ENCODE results near the gene RBM26.
"Not testable (repeated sequence)": the region's sequence is repeated elsewhere in the genome, so short reads cannot be mapped to it uniquely, and the experiment has no call there.

Gene RBM26

GRCh38 chr13:79386125-79386826 is 19.8 kb downstream of the RBM26 start:
- DNase-seq (ENCODE audit: low read depth) = no peak

DNA sequence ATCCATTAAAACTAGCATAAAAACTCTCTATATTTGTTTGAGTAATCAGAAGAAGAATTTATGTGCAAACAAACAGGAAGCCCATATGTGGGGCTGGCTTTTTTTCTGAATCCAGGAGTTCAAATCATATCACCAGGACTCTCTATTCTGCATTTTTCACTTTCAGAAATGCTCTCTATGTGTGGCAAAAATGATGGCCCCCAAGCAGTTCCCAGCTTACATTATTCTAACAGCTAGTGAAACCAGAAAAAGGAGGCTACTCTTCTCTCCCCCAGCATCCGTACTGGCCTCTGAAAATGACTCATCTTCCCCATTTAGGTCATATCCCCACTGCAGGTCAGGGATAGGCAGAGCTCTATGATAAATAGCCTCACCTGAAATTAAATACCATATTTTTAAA is 20.4 kb downstream of the RBM26 start:
- DNase-seq (ENCODE audit: low read depth) = no peak

DNA sequence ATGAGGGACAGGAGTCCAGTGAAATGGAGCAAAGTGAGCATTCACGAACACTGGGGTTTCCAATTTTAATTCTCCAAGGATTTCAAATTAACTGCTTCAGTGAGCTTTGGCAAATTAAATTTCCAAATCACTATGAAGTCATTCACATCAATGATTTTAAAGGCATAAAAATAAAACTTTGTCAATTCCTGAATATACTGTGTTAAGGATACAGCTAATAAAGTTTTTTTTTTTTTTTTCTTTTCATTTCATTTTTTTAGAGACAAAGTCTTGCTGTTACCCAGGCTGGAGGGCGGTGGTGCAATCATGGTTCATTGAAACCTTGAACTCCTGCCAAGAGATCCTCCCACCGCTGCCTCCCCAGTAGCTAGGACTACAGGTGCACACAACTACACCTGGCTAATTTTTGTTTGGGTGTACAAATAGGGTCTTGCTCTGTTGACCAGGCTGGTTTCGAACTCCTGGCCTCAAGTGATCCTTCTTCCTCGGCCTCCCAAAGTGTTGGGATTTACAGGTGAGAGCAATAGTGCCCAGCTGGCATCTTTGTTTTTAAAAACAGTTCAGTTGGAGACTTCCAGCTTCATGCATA is 21.9 kb downstream of the RBM26 start:
- no peak for DNase-seq (ENCODE audit: low read depth)

- DNase-seq (ENCODE audit: low read depth) = no peak
Measured at GRCh38 chr13:79382545-79383275, 23.3 kb downstream of the RBM26 start.

GRCh38 chr13:79380997-79381396 is 25.1 kb downstream of the RBM26 start:
- DNase-seq (ENCODE audit: low read depth) = no peak

DNA sequence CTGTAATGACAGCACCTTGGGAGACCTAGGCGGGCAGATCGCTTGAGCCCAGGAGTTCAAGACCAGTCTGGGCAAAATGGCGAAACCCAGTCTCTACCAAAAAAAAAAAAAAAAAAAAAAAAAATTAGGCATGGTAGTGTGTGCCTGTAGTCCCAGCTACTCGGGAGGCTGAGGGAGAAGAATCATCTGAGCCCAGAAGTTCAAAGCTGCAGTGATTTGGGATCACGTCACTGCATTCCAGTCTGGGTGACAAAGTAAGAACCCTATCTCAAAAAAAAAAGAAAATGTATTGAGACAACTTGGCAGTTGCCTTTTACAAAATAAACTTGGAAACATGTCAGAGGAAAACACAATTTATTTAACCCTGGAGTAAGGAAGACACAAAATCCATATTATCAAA is 26.8 kb downstream of the RBM26 start:
- DNase-seq (ENCODE audit: low read depth) = no peak

DNA sequence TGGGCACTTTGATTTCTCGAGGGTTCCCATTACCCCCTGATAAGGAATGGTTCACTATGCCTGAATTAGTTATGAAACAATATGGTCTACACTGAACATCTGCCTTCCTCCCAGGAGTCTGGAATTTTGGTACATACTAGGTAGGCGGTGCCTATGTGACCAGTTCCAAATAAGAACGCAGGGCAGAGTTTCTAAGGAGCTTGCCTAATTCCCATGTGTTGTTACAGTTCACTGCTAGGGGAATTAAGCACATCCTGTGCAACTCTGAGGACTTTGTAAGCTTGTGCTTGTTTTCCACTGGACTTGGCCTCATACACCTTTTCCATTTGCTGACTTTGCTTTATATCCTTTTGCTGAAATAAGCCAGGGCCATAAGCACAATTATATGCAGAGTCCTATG is 29.2 kb downstream of the RBM26 start:
- no peak for DNase-seq (ENCODE audit: low read depth)

DNA sequence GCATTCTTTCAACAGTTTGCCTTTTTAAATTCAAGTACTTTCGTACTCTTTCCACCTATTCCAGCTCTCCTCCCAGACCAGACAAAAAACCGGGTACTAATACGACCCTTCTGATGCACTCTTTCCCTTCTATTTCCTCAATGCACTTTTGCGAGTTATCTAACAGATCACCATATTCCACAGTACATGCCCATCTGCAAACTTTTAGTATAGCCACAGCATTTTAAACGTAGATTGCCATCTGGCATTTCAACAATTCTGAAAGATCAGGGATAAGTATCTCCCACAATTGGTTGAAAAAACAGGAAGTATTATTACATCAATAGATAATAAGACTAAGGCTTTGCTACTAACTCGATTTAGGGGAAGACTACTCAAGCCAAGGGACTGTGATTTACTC is 31.5 kb downstream of the RBM26 start:
- no peak for DNase-seq (ENCODE audit: low read depth)

GRCh38 chr13:79373916-79374315 is 32.1 kb downstream of the RBM26 start:
- DNase-seq (ENCODE audit: low read depth) = no peak

DNA sequence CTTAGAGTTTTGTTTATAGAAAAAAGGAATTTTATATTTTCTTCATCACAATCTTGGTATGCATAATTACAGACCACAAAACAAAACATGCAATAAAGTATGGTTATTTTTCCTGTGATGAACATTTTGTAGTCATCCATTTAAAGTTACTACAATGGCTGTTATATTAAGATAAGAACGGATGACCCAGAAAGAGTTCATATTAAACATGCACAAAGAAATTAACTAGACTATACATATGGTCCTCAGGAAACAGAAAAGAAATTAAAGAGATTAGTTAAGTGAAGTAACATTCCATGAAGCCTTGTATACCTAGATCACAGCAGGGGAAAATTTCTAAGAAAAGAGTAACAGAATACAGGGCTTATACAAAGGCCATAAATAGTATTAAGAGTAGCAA is 36.8 kb downstream of the RBM26 start:
- DNase-seq (ENCODE audit: low read depth) = no peak

DNA sequence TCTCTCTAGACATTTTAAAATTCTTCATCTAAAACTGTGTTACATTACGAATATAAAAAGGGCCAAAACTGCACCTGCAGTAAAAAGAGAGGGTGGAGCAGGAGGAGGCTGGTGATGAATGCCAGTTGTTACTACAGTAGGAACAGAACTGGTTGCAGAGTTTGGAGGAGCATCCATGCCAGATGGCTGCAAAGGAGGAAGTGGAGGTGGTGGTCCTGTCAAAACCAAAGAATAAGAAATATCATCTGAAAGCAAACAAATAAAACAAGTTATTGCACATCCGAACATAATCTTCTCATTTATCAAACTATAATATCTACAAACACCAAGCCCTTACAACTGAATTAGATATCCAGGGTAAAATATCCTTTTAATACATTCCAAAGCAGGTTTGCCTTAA is 40.1 kb downstream of the RBM26 start:
- DNase-seq (ENCODE audit: low read depth) = no peak

DNA sequence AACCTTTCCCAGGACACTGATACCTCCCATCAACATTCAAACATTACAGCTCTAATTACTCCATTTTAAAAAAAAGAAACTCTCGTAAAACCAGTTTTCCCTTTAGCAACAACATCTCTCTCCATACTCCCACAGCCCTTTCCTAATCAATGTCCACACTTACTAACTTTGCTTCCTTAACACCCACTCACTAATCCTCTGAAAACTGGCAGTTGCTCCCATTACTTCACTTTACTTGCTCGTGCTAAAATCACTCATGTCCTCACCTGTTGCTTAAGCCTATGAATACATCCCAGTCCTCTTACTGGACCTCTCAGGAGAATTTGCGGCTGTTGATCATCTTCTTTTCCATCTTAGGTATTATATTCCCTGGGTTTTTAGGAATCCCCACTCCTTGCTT is 44.8 kb downstream of the RBM26 start:
- DNase-seq (ENCODE audit: low read depth) = no peak

DNA sequence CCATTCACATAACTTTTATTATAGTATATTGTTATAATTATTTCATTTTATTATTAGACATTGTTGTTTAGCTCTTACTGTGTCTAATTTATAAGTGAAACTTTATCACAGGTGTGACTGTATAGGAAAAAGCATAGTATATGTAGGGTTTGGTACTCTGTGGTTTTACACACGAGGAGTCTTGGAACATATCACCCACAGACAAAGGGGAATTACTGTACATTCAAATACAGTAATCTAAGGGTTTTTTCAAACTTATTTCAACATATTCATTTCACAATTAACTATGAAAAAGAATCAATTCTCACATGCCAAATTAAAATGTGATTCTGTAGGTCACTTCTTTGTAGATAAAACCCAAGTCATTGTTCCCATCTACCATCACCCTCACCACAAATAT is 46.0 kb downstream of the RBM26 start:
- no peak for DNase-seq (ENCODE audit: low read depth)

- no peak for DNase-seq (ENCODE audit: low read depth)
Measured at GRCh38 chr13:79359064-79359463, 47.0 kb downstream of the RBM26 start.

DNA sequence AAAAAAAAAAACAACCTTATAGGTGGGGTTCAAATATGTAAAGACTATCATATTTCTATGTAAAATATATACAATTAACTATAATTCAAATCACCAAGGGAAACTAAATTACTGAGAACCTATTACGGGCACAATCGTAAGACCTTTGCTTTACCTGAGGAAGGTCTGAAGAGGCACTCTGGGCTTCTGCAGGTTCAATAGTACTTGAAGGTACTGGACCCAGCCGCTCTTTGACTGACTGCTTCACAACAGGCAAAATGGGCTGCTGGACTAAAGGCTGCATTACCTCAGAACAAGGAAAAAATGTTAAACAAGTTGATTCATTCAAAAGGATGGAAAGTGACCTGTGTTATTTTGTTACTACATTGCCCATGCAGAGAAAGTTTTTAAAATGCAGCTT is 51.8 kb downstream of the RBM26 start:
- DNase-seq (ENCODE audit: low read depth) = no peak

- DNase-seq (ENCODE audit: low read depth) = no peak
Measured at GRCh38 chr13:79353693-79354092, 52.4 kb downstream of the RBM26 start.

GRCh38 chr13:79352107-79352506 is 53.9 kb downstream of the RBM26 start:
- no peak for DNase-seq (ENCODE audit: low read depth)

DNA sequence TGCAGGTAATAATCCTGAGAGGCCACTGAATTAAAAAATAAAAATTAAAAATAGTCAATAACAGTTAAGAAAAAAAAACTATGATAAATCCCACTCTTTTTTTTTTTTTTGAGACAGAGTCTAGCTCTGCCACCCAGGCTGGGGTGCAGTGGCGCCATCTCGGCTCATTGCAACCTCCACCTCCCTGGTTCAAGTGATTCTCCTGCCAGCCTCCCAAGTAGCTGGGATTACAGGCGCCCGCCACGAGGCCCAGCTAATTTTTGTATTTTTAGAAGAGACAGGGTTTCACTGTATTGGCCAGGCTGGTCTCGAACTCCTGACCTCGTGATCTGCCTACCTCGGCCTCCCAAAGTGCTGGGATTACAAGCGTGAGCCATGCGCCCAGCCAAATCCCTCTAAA is 56.4 kb downstream of the RBM26 start:
- not testable (repeated sequence) for DNase-seq (ENCODE audit: low read depth)

GRCh38 chr13:79349011-79349410 is 57.0 kb downstream of the RBM26 start:
- no peak for DNase-seq (ENCODE audit: low read depth)

DNA sequence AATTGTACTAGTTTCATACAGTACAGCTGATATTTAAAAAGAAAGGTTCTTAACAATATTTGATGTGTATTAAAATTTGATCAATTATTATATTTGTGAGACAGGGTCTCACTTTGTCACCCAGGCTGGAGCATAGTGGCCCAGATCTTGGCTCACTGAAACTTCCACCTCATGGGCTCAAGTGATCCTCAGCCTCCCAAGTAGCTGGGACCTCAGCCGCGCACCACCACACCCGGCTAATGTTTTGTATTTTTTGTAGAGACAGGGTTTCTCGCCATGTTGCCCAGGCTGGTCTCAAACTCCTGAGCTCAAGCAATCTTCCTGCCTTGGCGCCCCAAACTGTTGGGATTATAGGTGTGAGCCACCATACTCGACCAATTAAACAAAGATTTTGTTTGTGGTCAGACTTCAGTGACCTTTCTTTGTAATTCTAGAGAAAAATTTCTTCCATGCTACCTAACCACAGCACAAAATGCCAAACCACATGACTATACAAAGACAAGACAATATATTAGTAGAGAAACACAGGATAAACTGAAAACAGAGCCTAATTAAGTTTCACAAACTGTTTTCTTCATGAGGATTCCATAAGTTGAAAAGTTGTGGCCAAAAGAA is 59.6 kb downstream of the RBM26 start:
- DNase-seq (ENCODE audit: low read depth) = no peak

GRCh38 chr13:79341202-79341601 is 64.9 kb downstream of the RBM26 start:
- no peak for DNase-seq (ENCODE audit: low read depth)

GRCh38 chr13:79340490-79340889 is 65.6 kb downstream of the RBM26 start:
- DNase-seq (ENCODE audit: low read depth) = no peak

GRCh38 chr13:79338343-79338742 is 67.7 kb downstream of the RBM26 start:
- no peak for DNase-seq (ENCODE audit: low read depth)
